H9 (cell line): ENCODE data around the gene IL1RAPL1. TPM values are rescaled to one million over a fixed set of nuclear protein-coding genes. Genes with fewer than 3 reads are reported as not detected.

Source experiments
- DNase-seq: peaks from one replicate; pipeline ENCODE4 v3.0.0-alpha.2; 2017
- H2AFZ ChIP-seq: one replicate; pipeline ENCODE4 v1.6.1; 2013; ENCODE audit warnings: mild to moderate bottlenecking, low read length, control low read depth, moderate library complexity
- H2AK5ac ChIP-seq: 2 replicates; pipeline ENCODE4 v1.6.1; 2013; ENCODE audit warnings: low read length, control low read depth, mixed read lengths; ENCODE audit not compliant: insufficient read length
- H2BK120ac ChIP-seq: one replicate; pipeline ENCODE4 v1.6.1; 2013; ENCODE audit warnings: low read depth, mild to moderate bottlenecking, low read length, control low read depth, inconsistent platforms; ENCODE audit not compliant: poor library complexity, severe bottlenecking
- H2BK12ac ChIP-seq: 2 replicates; pipeline ENCODE4 v1.6.1; 2013; ENCODE audit warnings: low read length, control low read depth, mixed read lengths, low read depth; ENCODE audit not compliant: insufficient read length
- H2BK15ac ChIP-seq: 2 replicates; pipeline ENCODE4 v1.6.1; 2013; ENCODE audit warnings: low read depth, low read length, control low read depth
- H2BK20ac ChIP-seq: one replicate; pipeline ENCODE4 v1.6.1; 2013; ENCODE audit warnings: low read depth, mild to moderate bottlenecking, low read length, control low read depth, inconsistent platforms; ENCODE audit not compliant: poor library complexity, severe bottlenecking
- H2BK5ac ChIP-seq: 2 replicates; pipeline ENCODE4 v1.6.1; 2013; ENCODE audit warnings: low read length, control low read depth, mixed read lengths; ENCODE audit not compliant: insufficient read length
- H3K14ac ChIP-seq: 2 replicates; pipeline ENCODE4 v1.6.1; 2013; ENCODE audit warnings: low read length, control low read depth; ENCODE audit not compliant: insufficient read depth
- H3K18ac ChIP-seq: 2 replicates; pipeline ENCODE4 v1.6.1; 2013; ENCODE audit warnings: low read depth, mild to moderate bottlenecking, mixed read lengths, low read length, control low read depth; ENCODE audit not compliant: insufficient read length
- H3K23ac ChIP-seq: 2 replicates; pipeline ENCODE4 v1.6.1; 2013; ENCODE audit warnings: low read length, control low read depth, mixed read lengths, low read depth; ENCODE audit not compliant: insufficient read length
- H3K23me2 ChIP-seq: 2 replicates; pipeline ENCODE4 v1.6.1; 2013; ENCODE audit warnings: low read depth, mild to moderate bottlenecking, mixed read lengths, low read length, control low read depth; ENCODE audit not compliant: insufficient read length, poor library complexity, severe bottlenecking
- H3K27ac ChIP-seq: 2 replicates; pipeline ENCODE4 v1.5.1; 2013; ENCODE audit warnings: low read length, control low read depth, mixed read lengths, low read depth; ENCODE audit not compliant: insufficient read length
- H3K27me3 ChIP-seq: 2 replicates; pipeline ENCODE4 v1.6.1; 2013; ENCODE audit warnings: low read length, control low read depth, inconsistent platforms; ENCODE audit not compliant: insufficient read depth
- H3K4ac ChIP-seq: 2 replicates; pipeline ENCODE4 v1.6.1; 2013; ENCODE audit warnings: low read depth, mild to moderate bottlenecking, control low read depth, inconsistent platforms, low read length, moderate library complexity
- H3K4me1 ChIP-seq: 2 replicates; pipeline ENCODE4 v1.6.1; 2013; ENCODE audit warnings: low read length, control low read depth, inconsistent platforms; ENCODE audit not compliant: insufficient read depth
- H3K4me2 ChIP-seq: 2 replicates; pipeline ENCODE4 v1.6.1; 2013; ENCODE audit warnings: low read length, control low read depth, mixed read lengths; ENCODE audit not compliant: insufficient read length, insufficient read depth
- H3K56ac ChIP-seq: 2 replicates; pipeline ENCODE4 v1.6.1; 2013; ENCODE audit warnings: low read depth, mild to moderate bottlenecking, mixed read lengths, low read length, control low read depth; ENCODE audit not compliant: insufficient read length
- H3K79me1 ChIP-seq: 2 replicates; pipeline ENCODE4 v1.6.1; 2013; ENCODE audit warnings: low read depth, mild to moderate bottlenecking, moderate library complexity, low read length, control low read depth, inconsistent platforms; ENCODE audit not compliant: insufficient read depth, poor library complexity, severe bottlenecking
- H3K79me2 ChIP-seq: 2 replicates; pipeline ENCODE4 v1.6.1; 2013; ENCODE audit warnings: low read length, control low read depth, inconsistent platforms; ENCODE audit not compliant: insufficient read depth
- H3K9ac ChIP-seq: 2 replicates; pipeline ENCODE4 v1.6.1; 2013; ENCODE audit warnings: low read length, control low read depth, mixed read lengths; ENCODE audit not compliant: insufficient read length; ENCODE audit errors: extremely low read depth
- H3K9me3 ChIP-seq: one replicate; pipeline ENCODE4 v1.6.1; 2013; ENCODE audit warnings: low read depth, low read length, inconsistent platforms; ENCODE audit not compliant: control insufficient read depth
- H3T11ph ChIP-seq: one replicate; pipeline ENCODE4 v1.6.1; 2013; ENCODE audit warnings: mild to moderate bottlenecking, low read length, control low read depth, inconsistent platforms
- H4K20me1 ChIP-seq: one replicate; pipeline ENCODE4 v1.6.1; 2013; ENCODE audit not compliant: control insufficient read depth, insufficient read length, insufficient read depth
- H4K5ac ChIP-seq: 2 replicates; pipeline ENCODE4 v1.6.1; 2013; ENCODE audit warnings: low read depth, mild to moderate bottlenecking, mixed read lengths, low read length, control low read depth; ENCODE audit not compliant: insufficient read length
- H4K8ac ChIP-seq: replicated peaks from 2 replicates; pipeline ENCODE4 v1.6.1; 2013; ENCODE audit warnings: low read length, control low read depth, mixed read lengths, low read depth; ENCODE audit not compliant: insufficient read length
- H4K91ac ChIP-seq: 2 replicates; pipeline ENCODE4 v1.6.1; 2013; ENCODE audit warnings: low read depth, mild to moderate bottlenecking, moderate library complexity, mixed read lengths, low read length, control low read depth; ENCODE audit not compliant: insufficient read length
- H3K27ac Mint-ChIP-seq, 3 experiments: 2 replicates in 2 of 3; 3 replicates in 1 of 3; pipeline ENCODE4 v1.8.0; 2020 to 2021; ENCODE audit warnings: mixed read lengths in 3 of 3, mild to moderate bottlenecking in 1 of 3, moderate library complexity in 1 of 3
- H3K27me3 Mint-ChIP-seq: 2 replicates; pipeline ENCODE4 v1.8.0; 2021; ENCODE audit warnings: low read depth, mild to moderate bottlenecking, moderate library complexity, mixed read lengths
- H3K36me3 Mint-ChIP-seq, 3 experiments: 2 replicates in 2 of 3; 3 replicates in 1 of 3; pipeline ENCODE4 v1.8.0; 2020 to 2021; ENCODE audit warnings: low read depth in 3 of 3, mixed read lengths in 3 of 3; ENCODE audit not compliant: insufficient read depth in 1 of 3
- H3K4me1 Mint-ChIP-seq, 2 experiments: 2 replicates each; pipeline ENCODE4 v1.8.0; 2020; ENCODE audit warnings: mixed read lengths in 2 of 2
- H3K4me3 Mint-ChIP-seq, 2 experiments: 2 replicates in 1 of 2; 3 replicates in 1 of 2; pipeline ENCODE4 v1.8.0; 2020 to 2021; ENCODE audit warnings: mild to moderate bottlenecking in 2 of 2, mixed read lengths in 2 of 2, moderate library complexity in 1 of 2
- H3K9me3 Mint-ChIP-seq, 2 experiments: 2 replicates in 1 of 2; 3 replicates in 1 of 2; pipeline ENCODE4 v1.8.0; 2020; ENCODE audit warnings: mild to moderate bottlenecking in 2 of 2, mixed read lengths in 2 of 2, moderate library complexity in 1 of 2
- CTCF ChIP-seq: fragments of 200-600 bp; sonication (generic); conservative IDR thresholded peaks from 3 replicates; pipeline ENCODE4 v1.8.0; 2021; ENCODE audit warnings: antibody characterized with exemption, mild to moderate bottlenecking
- WGBS: extraction: QIAGEN DNeasy Blood & Tissue Kit; methylation state at CpG from one replicate; pipeline ENCODE4 v1.1.7; 2013; ENCODE audit warnings: missing lambda C conversion rate, low lambda C conversion rate, mixed read lengths; ENCODE audit not compliant: insufficient read length; ENCODE audit errors: extremely low coverage; 5-methylcytosine and 5-hydroxymethylcytosine counted together
- total RNA-seq: library from RNA; stranded (reverse); gene quantifications from 2 replicates; pipeline ENCODE4 v1.2.1, GENCODE V29; 2021

The IL1RAPL1 gene
- total RNA-seq, 1 experiment from 2014 or later = 0.31 TPM

- Histone ChIP-seq H2BK12ac (no peak overlapping the region), H3K4ac (no peak overlapping the region), H2BK20ac (no peak overlapping the region), H2BK15ac (no peak overlapping the region), H3K14ac (no peak overlapping the region), H3K79me2 (no peaks in the 10 kb centered on the region), H3K9ac (no peak overlapping the region), H3K4me1 (no peaks in the 10 kb centered on the region), H4K91ac (no peak overlapping the region), H3K27me3 (peaks cover 10% of the 10 kb centered on the region; the same call in 1 of the 2 replicates), H4K8ac (no peak overlapping the region), H2BK120ac (no peak overlapping the region), H2BK5ac (no peak overlapping the region), H3K4me2 (no peak overlapping the region), H3K23ac (no peak overlapping the region), H3K23me2 (no peaks in the 10 kb centered on the region), H4K5ac (no peak overlapping the region), H2AK5ac (no peak overlapping the region), H3K18ac (no peak overlapping the region), H3T11ph (no peak overlapping the region), H3K56ac (no peak overlapping the region), H3K79me1 (no peaks in the 10 kb centered on the region), H3K9me3 (no peaks in the 10 kb centered on the region), H3K27ac (no peak overlapping the region), H2AFZ (no peak overlapping the region), H4K20me1 (no peaks in the 10 kb centered on the region)
- WGBS = no CpG with 5 or more reads among the region's 7 CpGs
- TF ChIP-seq CTCF = no peak
- Mint-ChIP-seq H3K27ac (no peak overlapping the region), H3K36me3 (no peaks in the 10 kb centered on the region), H3K4me1 (peaks cover 2% of the 10 kb centered on the region in 2 experiments; a peak in 3 of 4 replicates), H3K27me3 (peaks cover 97% of the 10 kb centered on the region), H3K4me3 (no peak overlapping the region), H3K9me3 (peaks cover 4 to 52% of the 10 kb centered on the region in 2 experiments)
- no peak for DNase-seq
These were observed 646.4 kb downstream of the IL1RAPL1 start for GRCh38 chrX:29233592-29234183.
